ENCODE measurements around the gene ICOS. TPM values are rescaled to one million over a fixed set of nuclear protein-coding genes. Genes with fewer than 3 reads are reported as not detected.

The ICOS gene, protein sequence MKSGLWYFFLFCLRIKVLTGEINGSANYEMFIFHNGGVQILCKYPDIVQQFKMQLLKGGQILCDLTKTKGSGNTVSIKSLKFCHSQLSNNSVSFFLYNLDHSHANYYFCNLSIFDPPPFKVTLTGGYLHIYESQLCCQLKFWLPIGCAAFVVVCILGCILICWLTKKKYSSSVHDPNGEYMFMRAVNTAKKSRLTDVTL
- not detected for total RNA-seq

DNA sequence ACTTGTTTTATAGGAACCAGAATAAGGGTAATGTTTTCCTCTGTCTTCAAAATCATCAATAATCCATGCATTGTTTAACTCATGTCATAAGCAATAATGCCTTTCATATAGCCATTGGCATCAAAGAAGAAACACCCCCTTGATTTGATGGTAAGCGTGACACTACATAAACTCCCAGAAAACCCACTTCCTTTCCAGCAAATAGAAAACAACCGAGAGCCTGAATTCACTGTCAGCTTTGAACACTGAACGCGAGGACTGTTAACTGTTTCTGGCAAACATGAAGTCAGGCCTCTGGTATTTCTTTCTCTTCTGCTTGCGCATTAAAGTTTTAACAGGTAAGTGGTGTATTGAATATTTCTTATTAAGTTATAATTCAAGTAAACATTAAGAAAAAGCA is at the start of gene ICOS:
TSS of gene ICOS (plus strand) at position 229 of the 400 bp plus-strand sequence. CDS start at position 281, 52 bp downstream.

Other genes starting within 250 kb of the ICOS start
- under 0.01 TPM for gene CD28, start 230.1 kb upstream of the ICOS start, total RNA-seq
- not detected for gene CTLA4, start 69.0 kb upstream of the ICOS start, total RNA-seq

Data from parietal lobe (tissue), 1 donor.